Progenitor cell of endocrine pancreas (in vitro differentiated cells): ENCODE data around the gene PRKCQ. TPM values are rescaled to one million over a fixed set of nuclear protein-coding genes. Genes with fewer than 3 reads are reported as not detected.

Source experiments
- DNase-seq: peaks from one replicate; pipeline ENCODE4 v3.0.0; 2021; ENCODE audit warnings: low spot score; ENCODE audit not compliant: unreplicated experiment
- H3K27ac Mint-ChIP-seq: 2 replicates; pipeline ENCODE4 v1.8.0; 2021; ENCODE audit warnings: mild to moderate bottlenecking, moderate library complexity, mixed read lengths
- H3K27me3 Mint-ChIP-seq: 2 replicates; pipeline ENCODE4 v1.8.0; 2021; ENCODE audit warnings: mixed read lengths
- H3K36me3 Mint-ChIP-seq: 2 replicates; pipeline ENCODE4 v1.8.0; 2022; ENCODE audit warnings: mixed read lengths; ENCODE audit not compliant: insufficient read depth
- H3K4me1 Mint-ChIP-seq: 2 replicates; pipeline ENCODE4 v1.8.0; 2021; ENCODE audit warnings: low read depth, mixed read lengths
- H3K4me3 Mint-ChIP-seq: 2 replicates; pipeline ENCODE4 v1.8.0; 2021; ENCODE audit warnings: low read depth, mild to moderate bottlenecking, moderate library complexity, mixed read lengths
- H3K9me3 Mint-ChIP-seq: 2 replicates; pipeline ENCODE4 v1.8.0; 2021; ENCODE audit warnings: low read depth, mixed read lengths
- total RNA-seq: library from RNA; stranded (reverse); gene quantifications from 2 replicates; pipeline ENCODE4 v1.2.1, GENCODE V29; 2021
- TF ChIP-seq, protein P1 (sequence below): fragments of 200-600 bp; sonication (generic); IDR thresholded peaks from one replicate; pipeline ENCODE4 v1.5.0; 2021; ENCODE audit warnings: antibody characterized with exemption, mild to moderate bottlenecking; ENCODE audit not compliant: unreplicated experiment

Gene PRKCQ
- total RNA-seq, 1 donor from 2014 or later: 5.6 TPM

DNA sequence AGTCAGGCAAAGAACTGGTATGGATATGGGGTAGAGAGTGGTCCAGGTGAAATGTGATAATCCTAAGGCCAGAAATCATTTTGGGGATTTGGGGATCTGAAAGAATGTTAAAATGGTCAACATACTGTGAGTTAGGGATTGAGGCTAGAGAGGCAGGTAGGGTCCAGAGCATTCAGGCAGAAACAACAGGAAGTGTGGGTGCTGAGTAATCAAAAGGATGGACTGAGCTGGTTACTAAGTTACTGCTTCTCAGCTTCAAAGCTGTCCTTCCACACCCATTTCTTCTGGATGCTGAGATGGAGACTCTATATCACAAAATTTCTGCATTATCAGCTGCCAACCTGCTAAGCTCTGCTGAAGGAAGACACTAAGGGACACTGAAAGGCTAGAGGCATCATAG is 30.6 kb upstream of the PRKCQ start:
- H3K27me3 Mint-ChIP-seq: peaks cover 2% of the 10 kb centered on the region
- no peak overlapping the region for H3K4me3 Mint-ChIP-seq
- no peak for DNase-seq
- no peaks in the 10 kb centered on the region for H3K36me3 Mint-ChIP-seq
- H3K4me1 Mint-ChIP-seq: no peaks in the 10 kb centered on the region
- TF ChIP-seq, protein P1, sequence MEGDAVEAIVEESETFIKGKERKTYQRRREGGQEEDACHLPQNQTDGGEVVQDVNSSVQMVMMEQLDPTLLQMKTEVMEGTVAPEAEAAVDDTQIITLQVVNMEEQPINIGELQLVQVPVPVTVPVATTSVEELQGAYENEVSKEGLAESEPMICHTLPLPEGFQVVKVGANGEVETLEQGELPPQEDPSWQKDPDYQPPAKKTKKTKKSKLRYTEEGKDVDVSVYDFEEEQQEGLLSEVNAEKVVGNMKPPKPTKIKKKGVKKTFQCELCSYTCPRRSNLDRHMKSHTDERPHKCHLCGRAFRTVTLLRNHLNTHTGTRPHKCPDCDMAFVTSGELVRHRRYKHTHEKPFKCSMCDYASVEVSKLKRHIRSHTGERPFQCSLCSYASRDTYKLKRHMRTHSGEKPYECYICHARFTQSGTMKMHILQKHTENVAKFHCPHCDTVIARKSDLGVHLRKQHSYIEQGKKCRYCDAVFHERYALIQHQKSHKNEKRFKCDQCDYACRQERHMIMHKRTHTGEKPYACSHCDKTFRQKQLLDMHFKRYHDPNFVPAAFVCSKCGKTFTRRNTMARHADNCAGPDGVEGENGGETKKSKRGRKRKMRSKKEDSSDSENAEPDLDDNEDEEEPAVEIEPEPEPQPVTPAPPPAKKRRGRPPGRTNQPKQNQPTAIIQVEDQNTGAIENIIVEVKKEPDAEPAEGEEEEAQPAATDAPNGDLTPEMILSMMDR: no peak
- peaks cover 8% of the 10 kb centered on the region for H3K9me3 Mint-ChIP-seq
- no peak overlapping the region for H3K27ac Mint-ChIP-seq

DNA sequence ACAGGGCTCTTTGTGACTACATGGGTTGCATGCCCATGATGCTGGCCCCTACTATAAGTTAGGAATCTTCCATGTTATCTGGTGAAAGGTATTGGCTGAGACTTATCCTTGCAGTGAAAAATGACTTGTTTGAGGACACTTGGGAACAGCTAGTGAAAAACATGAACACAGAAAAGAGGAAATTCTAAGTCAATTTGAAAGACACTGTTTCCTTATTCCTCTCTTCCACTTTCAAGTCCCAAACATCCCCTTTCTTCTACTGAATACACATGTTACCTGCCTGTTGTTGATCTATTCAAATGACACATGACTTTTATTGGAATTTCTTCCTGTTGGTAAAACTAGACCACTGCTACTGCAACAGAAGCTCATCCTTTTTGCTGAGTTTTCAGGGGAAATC is 29.5 kb upstream of the PRKCQ start:
- H3K36me3 Mint-ChIP-seq: no peaks in the 10 kb centered on the region
- no peaks in the 10 kb centered on the region for H3K4me1 Mint-ChIP-seq
- peaks cover 5% of the 10 kb centered on the region for H3K27me3 Mint-ChIP-seq
- no peak overlapping the region for H3K27ac Mint-ChIP-seq
- TF ChIP-seq, protein P1: no peak
- H3K9me3 Mint-ChIP-seq: peaks cover 8% of the 10 kb centered on the region
- H3K4me3 Mint-ChIP-seq: no peak overlapping the region
- no peak for DNase-seq

DNA sequence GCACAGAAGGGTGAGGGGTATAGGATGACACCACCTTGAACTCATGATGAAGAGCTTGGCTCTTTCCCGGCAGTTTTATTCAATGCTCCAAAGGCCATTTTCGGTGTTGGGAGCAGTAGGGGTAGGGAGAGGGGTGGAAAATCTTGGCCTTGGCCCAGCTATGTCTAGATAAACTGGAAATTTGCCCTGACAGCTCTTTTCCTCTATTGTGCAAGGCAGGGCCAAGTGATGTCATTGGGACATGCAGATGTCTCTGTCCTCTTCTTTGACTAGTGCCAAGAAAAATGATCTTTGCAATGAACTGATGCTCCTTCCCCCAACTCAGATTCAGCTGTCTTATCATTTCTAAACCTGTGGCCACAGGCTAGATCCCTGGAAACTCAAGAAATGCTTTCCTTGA is 27.7 kb upstream of the PRKCQ start:
- peaks cover 4% of the 10 kb centered on the region for H3K9me3 Mint-ChIP-seq
- peaks cover 21% of the 10 kb centered on the region for H3K27me3 Mint-ChIP-seq
- H3K27ac Mint-ChIP-seq: no peak overlapping the region
- no peaks in the 10 kb centered on the region for H3K4me1 Mint-ChIP-seq
- no peaks in the 10 kb centered on the region for H3K36me3 Mint-ChIP-seq
- TF ChIP-seq, protein P1: no peak
- DNase-seq: no peak
- H3K4me3 Mint-ChIP-seq: no peak overlapping the region

DNA sequence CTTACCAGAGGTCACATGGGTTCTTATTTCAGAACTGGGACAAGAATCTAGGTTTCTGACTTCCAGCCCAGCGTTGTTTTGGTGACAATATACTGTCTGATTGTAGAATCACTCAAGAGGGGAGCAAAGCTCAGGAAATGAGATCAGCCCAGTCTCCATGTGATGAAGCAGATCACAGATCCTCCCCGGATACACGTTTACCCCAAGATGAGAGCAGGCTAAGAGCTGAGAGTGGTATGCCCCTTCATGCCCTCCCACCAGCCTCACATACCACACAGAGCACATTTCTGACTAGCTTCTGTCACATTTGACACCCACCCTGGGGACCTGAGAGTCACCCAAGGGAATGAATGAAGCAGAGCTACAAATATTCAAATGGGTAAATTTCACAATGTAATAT is 27.1 kb upstream of the PRKCQ start:
- Mint-ChIP-seq H3K27ac (no peak overlapping the region), H3K36me3 (no peaks in the 10 kb centered on the region), H3K4me3 (no peak overlapping the region), H3K4me1 (no peaks in the 10 kb centered on the region), H3K27me3 (peaks cover 23% of the 10 kb centered on the region), H3K9me3 (peaks cover 4% of the 10 kb centered on the region)
- TF ChIP-seq, protein P1: no peak
- no peak for DNase-seq

DNA sequence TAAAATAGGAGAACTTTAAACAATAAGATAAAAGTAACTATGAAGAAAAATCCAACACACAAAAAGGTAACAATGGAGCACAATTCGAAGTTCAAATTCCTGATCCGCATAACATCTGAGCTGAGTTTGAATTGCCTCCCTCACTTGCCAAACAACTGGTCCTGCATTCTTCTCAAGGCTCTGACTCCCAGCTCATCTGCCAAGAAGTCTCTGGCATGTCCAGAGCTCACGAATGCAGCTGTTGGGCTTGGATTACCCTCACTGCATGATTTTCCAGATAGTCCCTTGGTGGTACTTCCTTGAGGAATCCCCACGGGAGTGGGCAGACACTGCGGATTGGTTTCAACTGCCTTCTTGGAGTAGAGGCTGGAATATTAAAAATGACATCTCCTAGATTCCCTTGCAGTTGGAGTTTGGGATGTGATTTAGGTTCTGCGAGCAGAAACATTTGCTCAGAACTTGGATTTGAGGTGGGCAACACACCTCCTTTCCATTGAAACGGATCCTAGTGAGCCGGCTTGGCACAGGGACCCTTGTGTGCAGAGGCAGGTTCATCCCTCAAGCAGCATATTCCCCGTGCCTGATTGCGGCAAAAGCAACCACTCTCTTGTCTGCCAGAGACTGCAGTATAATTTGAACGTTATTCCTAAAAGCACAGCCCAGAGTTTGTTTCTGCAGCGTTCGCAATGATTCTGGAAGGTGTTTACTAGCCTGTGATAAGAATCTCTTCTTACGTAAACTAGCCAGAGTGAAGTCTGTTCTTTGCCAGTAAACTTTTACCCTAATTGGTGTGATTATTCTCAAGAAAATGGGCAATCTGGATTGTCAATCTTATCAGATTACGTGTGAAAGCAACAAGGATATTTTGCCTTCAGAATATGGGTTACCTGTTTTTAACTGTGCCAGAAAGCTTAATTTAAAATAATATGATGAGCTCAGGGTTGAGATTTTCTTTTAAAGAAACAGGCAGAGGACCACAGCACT is 23.4 kb upstream of the PRKCQ start:
- TF ChIP-seq, protein P1: no peak
- H3K4me3 Mint-ChIP-seq: no peak overlapping the region
- DNase-seq: no peak

More for the DNA sequence above, 23.4 kb upstream of the PRKCQ start:
- H3K27ac Mint-ChIP-seq: no peak overlapping the region
- H3K27me3 Mint-ChIP-seq: peaks cover 25% of the 10 kb centered on the region
- H3K9me3 Mint-ChIP-seq: peaks cover 3% of the 10 kb centered on the region
- no peaks in the 10 kb centered on the region for H3K4me1 Mint-ChIP-seq
- no peaks in the 10 kb centered on the region for H3K36me3 Mint-ChIP-seq
